A204.1 (cell line): Measurements from ENCODE around the gene FN1.

Experiments
- FAIRE-seq: peaks from 2 replicates; lab custom pipeline; 2012; peaks lifted over from hg19 to GRCh38; lab: Jason Lieb, UNC

The FN1 gene

DNA sequence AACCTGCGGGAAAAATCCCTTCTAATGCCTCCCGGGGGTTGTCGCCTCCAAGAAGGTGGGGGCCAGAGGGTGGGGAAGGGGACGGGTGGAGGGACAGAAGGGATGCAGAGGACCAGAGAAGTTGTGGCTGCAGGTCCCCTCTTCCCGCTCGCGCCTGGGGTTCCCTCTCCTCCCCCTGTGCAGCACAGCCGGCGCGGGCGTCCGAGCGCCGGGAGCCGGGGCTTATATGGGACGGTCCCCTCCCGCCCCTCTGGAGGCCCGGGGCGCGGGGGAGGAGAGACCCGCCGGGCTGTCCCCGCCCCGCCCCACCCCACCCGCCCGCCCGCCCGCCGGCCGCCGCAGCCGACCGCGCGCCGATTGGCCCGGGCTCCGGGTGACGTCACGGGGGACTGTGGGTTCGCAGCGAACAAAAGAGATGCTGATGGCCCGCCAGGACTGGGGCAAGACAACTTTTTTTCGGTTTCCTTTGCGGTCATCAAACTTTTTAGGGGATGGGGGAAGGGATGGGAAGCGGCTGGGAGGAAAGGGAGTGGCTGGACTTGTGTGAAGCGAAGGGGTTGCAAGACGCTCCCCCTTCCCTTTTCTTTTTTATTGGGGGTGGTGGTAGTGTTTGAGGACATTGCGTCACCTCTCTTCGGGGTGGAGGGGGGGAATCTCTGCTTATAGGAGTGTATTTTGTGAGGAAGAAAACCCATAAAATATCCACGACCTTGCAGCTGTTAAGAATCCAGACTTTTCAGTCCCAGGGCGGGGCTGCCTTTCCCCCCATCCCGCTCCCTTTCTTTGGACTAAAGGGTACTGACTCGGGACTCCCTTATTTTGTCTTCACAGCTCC lies at the start of gene FN1:
Gene FN1, minus strand, starts transcription at position 199 of the 835 bp plus-strand sequence. CDS start 266 bp downstream, outside the sequence.
- FAIRE-seq: no peak

DNA sequence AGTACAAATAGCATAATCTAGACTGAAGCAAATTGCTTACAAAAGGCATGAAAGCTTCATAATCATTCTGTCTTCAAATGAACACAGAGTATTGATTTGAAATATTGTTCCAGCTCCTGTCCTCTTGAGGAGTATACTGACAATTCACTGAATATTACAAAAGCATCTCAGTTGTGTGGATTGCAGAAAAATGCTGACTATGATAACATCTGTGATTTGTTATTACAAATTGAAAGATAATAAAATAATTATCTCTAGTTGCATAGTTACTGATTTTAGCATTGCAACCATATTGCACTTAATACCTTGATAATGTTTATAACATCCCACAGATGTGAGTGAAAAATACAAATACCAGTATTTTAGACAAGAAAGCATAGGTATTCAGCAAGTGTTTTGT lies 49.2 kb upstream of the FN1 start:
- no peak for FAIRE-seq

DNA sequence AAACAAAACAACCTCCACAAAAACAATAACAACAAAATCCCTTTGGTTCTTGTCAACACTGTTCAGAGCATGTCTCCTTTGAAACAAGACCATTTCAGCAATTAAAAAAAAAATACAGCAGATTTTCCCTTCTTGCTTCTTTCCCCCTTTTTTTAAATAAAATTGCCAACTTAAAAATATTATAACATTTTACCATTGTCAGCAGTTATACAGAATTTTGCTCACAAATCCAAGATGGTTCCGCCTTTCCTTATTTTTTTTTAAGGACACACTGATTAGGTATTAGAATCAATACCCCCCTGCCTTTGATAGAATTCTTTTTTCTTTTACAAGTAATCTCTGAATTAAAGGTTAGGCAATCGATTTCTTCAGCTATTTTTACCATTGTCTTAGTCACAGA lies 48.7 kb upstream of the FN1 start:
- no peak for FAIRE-seq

DNA sequence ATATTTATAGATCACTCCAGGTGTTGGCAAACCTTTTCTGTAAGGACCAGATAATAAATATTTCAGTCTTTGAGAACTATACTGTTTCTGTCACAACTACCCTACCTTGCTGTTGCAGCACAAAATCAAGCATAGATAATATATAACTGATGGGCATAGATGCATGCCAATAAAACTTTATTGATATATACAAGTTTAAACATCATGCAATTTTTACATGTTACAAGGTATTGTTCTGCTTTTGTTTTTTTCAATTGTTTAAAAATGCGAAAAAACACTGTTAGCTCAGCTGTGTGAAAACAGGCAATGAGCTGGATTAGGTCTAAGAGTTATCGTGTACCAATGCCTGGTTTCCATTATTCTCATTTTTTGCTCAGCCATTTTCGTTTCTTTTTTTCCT lies 47.6 kb upstream of the FN1 start:
- no peak for FAIRE-seq

GRCh38 chr2:215479536-215480240 lies 43.8 kb upstream of the FN1 start:
- no peak for FAIRE-seq

DNA sequence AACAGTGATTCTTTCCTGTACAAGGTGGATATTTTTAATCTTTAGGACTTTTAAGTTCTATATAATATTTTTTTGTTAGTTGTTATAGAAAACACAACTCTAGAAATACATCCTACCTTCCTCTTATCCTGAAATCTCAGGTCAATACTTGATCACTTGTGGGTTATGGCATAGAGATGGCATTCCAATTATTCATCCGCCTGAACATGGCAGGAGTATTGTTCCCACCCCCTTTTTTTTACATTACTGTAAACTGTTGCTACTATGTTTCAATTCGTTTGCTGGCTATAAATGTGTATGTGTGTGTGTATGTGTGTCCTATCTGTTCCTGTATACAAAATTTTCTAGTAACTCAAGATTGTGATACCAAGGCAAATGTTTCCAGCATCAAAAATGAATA lies 43.3 kb upstream of the FN1 start:
- no peak for FAIRE-seq

- FAIRE-seq: no peak
These were observed 40.6 kb upstream of the FN1 start for GRCh38 chr2:215476424-215476823.

DNA sequence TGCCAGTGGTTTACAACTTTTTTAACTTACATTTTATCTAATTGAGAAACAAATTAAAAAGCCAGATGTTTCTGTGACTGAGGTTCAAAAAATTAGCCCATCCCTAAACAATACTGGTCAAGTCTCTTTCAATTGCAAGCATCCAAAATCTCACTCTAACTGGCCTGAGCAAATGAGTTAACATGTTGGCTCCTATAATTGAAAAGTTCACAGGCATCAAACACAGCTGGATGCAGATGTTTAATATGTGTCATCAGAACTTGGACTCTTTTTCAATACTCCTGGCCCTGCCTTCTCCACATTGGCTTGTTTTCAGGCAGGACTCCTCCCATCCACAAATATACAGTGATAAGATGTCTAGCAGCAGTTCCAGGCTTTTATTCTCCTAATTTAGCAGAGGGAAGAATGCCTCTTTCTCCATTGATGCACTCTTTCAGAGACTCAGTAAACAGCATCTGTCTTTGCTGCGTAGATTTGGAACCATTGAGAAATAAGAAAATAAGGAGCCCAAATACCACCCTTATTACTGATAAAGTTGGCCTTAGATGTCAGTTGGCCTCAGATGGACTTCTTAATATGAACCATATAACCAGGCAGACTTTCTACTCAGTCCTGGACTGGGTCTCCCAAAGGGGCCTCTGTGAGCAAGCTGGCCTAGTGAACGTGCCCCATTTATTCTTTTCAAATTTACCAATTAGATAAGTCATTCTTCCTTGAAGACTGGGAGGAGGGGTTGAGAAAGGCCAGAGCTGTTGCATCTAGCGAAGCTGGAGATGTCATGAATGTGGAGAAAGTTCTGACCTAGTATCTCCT lies 30.4 kb upstream of the FN1 start:
- no peak for FAIRE-seq

DNA sequence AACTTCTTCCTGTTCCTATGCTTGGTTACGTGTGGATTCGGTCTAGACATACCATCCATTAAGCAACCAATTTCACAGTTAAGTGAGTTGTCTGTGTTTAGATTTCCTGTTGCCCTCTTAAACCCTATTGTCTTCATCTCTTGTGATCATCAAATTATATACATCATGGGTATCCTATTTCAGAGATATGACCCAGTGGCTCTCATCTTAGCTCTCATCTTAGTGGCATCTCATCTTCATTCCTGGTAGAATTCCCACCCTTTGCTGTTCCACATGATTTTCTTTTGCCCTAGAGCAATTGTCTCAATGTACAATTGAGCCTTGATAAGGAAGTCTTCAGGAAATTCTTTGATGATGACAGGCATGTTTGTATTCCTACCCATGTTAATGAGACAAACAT lies 29.4 kb upstream of the FN1 start:
- no peak for FAIRE-seq

DNA sequence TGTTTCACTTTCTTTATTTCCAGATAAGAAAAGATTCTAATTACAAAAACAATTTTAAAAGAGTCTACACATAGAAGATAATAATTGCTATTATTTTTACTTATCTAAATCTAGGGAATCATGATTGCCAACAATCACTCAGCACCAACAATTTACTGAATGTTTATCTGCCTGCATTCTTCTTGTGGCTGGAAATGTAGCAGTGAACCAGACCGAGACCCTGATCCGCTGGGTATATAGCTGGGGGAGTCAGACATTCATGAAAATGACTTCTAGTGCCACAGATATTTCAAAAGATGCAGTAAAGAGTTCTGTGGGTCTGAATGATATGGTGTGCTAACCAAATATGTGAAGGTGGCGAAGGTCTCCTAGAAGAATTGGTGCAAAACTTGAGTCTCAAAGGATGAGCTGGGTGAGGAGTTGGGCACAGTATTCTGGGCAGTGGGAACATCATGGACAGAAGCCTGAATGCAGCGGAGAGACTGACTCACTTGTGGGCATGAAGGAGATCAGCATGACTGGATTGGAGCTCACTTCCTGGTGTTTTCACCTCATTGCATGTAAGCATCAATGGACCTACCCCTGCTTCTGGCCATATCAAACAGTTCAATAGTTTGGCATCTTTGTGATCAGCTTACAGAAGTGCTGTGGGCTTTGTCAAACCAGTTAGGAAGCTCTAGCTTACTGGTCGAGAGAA lies 26.1 kb upstream of the FN1 start:
- no peak for FAIRE-seq

GRCh38 chr2:215460682-215461382 lies 25.0 kb upstream of the FN1 start:
- FAIRE-seq: no peak

- FAIRE-seq: no peak
These were observed 20.1 kb upstream of the FN1 start for GRCh38 chr2:215455958-215456357.

DNA sequence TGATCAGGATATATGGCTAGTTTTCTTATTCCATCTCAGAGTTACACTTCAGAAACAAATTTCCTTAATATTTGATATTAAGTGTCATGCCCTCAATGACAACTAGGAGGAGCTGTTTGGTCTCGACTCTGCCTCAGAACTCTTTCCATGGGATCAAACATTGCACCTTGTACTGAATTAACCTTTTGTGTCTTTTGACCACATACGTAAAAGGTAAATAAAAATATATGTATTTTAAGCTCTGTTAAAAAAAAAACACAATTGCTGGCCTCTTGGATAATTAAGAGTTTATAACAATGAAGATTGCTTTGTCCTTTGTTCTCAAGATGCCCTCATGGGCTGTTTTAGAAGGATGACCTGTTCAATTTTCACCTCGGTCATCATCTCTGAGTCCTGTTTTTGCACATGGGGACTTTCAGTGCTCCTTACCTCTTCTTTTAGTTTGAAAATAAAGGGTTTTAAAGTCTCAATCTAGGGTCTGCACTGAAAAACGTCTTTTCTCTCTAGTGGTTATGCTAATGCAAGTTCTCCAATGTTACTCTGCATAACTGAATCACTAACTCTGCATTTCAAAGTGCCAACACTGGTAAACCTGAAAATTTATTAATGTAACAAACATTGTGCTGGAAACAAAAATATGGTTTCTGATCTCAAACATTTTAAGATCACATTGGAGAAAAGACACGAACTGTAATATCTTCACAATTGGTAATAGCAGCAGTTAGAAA lies 18.8 kb upstream of the FN1 start:
- peak; percentile 88 for FAIRE-seq

GRCh38 chr2:215452725-215453124 lies 16.9 kb upstream of the FN1 start:
- FAIRE-seq: no peak

DNA sequence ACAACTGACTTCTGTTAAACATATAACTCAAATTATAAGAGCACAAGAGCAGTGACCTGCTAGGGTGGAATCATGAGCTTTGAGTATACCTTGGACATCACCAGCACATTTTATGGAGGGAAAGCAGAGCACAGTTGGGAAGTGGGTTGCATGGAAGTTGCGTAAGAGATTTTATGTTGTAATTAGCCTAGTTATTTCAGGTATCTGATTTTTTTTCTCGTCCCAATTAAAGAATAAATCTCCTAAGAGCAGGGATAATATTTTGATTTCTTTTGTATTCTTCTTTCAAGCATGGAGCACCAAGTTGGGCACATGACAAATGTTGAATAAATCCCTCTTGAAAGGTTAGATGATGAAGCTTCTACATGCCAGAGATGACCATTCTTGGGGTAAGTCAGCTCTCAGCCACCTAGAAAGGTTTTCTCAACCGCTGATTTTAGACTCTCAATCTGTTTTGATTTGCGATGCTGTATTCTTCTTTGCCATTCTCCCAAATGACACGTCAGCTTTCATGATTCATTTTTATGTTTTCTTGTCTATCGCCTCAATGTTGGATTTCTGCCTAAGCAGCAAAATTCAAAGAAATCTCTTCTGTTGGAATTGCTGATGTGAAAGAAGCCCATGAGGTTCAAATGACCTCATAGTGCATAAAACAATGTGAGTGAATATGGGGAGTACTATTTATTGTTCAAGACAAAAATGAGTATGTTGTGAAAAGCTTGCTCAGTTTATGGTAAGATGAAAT lies 15.3 kb upstream of the FN1 start:
- FAIRE-seq: no peak

DNA sequence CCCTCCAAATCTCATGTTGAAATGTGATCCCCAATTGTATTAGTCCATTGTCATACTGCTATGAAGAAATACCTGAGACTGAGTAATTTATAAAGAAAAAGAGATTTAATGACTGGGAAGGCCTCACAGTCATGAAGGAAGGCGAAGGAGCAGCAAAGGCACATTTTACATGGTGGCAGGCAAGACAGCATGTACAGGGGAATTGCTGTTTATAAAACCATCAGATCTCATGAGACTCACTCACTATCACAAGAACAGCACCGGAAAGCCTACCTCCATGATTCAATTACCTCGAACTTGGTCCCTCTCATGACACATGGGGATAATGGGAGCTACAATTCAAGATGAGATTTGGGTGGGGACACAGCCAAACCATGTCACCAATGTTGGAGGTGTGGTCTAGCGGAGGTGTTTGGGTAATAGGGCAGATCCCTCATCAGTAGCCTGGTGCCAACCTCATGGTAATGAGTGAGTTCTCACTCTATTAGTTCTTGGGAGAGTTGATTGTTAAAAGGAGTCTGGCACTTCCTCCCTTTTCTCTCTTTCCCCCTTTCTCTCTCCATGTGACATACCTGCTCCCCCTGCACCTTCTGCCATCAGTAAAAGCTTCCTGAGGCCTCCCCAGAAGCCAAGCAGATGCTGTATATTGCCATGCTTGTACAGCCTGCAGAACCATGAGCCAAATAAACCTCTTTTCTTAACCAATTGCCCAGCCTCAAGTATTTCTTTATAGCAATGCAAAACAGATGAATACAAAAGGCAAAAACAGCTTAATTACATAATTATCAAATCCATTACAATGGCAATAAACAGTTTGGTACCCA lies 14.5 kb upstream of the FN1 start:
- no peak for FAIRE-seq

DNA sequence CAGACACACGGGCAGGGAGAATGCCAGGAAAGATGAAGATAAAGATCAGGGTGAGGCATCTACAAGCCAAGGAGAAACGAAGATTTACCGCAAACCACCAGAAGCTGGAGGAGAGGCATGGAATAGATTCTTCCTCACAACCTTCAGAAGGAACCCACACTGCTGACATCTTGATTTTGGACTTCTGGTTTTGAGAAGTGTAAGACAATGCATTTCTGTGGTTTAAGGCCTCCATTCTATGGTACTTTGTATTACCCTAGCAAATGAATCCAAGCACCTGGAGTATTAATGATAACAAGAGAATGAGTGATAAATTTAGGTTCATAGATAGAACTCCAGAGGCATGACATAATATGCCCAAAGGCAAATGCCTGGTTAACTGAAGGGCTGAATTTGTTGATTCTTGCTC lies 11.8 kb upstream of the FN1 start:
- no peak for FAIRE-seq

DNA sequence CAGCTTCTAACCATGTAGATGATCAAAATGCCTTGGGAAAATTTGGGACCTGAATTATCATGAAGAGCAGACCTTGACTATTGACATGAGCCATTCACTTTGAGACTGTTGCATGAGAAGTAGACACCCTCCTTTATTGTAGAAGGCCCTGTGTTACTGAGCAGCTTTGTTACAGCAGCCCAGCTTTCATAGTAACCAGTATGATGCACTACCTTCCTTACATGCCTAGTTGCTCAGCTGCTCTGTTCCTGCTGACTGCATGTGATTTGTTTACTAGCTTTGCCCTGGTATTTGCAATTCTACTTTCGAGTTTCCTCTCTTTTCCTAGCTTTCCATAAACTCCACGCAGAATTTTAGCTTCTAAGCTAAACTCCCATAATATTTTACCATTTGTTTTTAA lies 11.2 kb upstream of the FN1 start:
- no peak for FAIRE-seq

- no peak for FAIRE-seq
These were observed 6.5 kb upstream of the FN1 start for GRCh38 chr2:215442401-215442787.
